HG02884 (cell line): ENCODE measurements around the gene BNIP3.
"Not testable (repeated sequence)": the region's sequence is repeated elsewhere in the genome, so short reads cannot be mapped to it uniquely, and the experiment has no call there.

Experiments used
- ATAC-seq: cut with Tn5 transposase; IDR thresholded peaks from one replicate; pipeline ENCODE4 v1.9.1; 2021; ENCODE audit warnings: mild to moderate bottlenecking, moderate library complexity; ENCODE audit not compliant: unreplicated experiment

The BNIP3 gene

DNA sequence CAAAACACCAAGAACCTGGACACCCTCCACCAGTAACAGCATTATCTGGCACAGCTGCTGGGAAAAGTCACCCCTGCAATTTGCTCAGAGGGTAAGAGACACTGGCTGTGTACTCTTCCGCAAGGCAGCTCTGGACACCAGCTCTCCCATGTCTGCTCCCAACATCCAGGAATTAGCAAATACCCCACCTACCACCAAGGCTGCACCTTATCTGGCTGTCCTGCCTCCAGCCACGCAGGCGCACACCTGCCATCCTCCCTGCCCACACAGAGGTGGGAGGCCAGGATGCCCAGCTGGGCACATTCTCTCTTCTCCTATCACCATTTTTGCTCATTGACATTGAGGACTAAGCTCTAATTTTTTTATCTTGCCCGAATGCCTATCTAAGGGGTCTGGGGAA lies 20.3 kb upstream of the BNIP3 start:
- no peak for ATAC-seq

DNA sequence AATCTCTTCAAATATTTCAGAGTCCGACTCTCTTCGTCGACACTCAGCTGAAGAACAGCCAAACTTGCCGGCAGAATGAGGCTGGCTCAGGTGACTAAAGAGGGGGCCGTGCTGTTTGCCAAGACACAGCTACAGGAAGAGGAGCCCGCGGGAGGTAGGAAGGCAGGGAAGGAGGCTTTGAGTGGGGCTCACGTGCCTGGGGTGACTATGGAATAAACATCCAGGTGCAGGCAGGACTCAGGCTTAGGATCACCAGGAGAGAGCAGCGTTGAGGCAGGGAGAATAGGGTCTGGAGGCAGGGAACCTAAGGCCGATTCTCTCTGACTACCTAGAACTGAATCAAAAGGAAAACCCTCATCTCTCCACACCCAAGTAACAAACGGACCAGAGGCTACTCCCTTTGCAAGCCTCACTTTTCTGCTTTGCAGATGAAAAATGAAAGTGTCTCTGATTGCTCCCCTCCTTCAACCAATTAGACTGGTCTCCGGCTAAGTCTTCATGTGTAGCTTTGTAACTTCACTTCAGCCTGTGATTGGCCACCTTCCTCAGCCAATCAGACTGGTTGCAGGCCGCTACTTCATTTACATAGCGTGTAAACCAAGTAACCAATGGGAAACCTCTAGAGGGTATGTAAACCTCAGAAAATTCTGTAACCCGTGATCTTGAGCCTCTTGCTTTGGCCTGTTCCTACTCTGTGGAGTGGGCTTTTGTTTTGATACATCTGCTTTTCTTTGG lies 19.7 kb upstream of the BNIP3 start:
- ATAC-seq, result no peak

DNA sequence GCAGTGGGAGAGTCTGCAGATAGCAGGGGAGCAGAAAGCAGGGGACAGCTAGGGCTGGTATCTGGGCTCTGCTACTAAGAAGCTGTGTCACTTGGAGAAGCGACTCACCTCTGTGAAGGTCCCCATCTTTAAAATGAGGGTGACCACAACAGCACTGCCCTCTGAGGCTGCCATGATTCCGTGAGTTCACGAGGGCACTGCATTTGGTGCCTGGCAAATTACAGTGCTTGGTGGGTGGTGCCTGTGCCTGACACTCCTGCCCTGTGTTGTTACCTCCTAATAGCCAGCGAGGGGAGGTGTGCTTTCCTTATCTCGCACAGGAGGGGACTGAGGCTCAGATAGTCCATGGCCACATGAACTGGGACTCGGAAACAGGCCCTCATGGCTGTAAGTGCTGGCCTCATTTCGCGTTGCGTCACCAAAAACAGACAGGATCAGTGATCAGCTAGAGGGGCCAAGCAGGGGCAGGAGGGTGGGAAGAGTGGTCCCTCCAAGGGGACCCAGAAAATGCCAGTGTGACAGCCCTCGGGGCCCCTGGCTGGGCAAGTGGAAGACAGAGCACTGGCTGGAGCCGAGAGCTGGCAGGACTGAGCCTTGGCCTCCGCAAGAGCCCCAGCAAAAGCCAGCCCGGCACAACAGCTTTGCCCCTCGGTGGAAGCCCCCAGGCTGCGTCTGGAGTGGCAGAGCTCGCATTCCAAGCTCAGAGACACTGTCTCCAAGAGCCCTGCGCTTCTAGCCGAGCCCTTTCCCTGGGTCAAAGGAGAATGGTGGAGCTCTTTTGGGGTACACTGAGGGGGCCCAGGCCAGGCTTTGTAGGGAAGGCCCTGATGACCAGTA lies 17.3 kb upstream of the BNIP3 start:
- ATAC-seq, result no peak

DNA sequence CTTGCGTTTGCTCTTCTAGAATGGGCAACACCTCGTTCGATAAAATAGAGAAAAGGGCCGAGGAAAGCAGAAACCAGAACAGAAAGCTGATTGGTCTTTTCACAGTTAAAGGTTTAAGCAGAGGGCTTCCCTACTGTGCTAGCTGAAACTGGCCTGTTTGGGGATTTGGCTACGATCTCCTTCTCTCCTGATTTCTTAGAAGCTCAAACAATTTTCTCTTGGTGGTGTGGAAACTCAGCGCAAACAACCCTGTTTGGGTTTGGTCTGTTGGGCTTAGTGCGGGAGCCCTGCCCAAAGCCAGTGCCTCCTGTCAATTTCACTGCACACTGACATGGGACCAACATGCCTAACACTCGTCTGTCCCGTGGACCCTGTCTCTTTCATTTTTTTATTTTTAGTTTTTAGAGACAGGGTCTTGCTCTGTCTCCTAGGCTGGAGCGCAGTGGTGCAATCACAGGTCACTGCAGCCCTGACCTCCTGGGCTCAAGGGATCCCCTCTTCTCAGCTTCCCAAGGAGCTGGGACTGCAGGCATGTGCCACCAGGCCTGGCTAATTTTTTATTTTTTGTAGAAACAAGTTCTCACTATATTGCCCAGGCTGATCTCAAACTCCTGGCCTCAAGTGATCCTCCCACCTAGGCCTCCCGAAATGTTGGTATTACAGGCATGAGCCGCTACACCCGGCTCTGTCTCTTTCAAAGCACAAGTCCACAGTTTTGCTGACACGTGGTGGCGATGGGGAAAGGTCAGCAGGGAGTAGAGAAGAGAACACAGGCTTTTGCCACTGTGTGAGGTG lies 16.5 kb upstream of the BNIP3 start:
- no peak for ATAC-seq

DNA sequence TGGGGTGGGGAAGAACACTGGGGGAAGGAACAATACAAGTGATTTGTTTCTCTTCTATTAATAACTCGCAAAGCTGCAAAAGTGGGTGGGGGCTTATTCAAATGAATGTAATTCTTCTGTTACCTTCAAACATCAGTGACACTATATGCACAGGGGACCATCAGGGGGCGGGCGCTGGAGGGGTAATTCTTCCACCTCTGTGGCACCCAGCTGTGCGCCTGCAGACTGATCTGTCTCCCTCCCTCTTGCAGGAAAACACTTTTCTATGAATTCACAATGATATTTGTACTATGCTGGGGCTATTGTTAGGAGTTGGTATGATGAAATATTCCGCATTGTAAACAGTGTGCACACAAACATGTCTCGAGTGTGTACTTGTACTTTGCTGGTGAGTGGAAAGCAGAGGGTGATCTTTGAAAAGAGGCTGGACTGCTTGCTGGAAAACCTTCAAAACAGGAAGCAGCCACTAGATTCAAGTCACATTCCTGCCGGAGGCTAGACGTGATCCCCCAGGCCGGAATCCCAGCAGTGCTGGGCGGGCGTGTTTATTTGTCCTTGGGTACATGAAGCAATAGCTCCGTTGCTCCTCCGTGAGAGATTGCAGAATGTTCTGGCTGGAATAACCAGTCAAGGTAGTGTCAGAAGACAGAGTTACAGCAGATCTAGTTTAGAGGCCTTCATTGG lies 15.8 kb upstream of the BNIP3 start:
- no peak for ATAC-seq

DNA sequence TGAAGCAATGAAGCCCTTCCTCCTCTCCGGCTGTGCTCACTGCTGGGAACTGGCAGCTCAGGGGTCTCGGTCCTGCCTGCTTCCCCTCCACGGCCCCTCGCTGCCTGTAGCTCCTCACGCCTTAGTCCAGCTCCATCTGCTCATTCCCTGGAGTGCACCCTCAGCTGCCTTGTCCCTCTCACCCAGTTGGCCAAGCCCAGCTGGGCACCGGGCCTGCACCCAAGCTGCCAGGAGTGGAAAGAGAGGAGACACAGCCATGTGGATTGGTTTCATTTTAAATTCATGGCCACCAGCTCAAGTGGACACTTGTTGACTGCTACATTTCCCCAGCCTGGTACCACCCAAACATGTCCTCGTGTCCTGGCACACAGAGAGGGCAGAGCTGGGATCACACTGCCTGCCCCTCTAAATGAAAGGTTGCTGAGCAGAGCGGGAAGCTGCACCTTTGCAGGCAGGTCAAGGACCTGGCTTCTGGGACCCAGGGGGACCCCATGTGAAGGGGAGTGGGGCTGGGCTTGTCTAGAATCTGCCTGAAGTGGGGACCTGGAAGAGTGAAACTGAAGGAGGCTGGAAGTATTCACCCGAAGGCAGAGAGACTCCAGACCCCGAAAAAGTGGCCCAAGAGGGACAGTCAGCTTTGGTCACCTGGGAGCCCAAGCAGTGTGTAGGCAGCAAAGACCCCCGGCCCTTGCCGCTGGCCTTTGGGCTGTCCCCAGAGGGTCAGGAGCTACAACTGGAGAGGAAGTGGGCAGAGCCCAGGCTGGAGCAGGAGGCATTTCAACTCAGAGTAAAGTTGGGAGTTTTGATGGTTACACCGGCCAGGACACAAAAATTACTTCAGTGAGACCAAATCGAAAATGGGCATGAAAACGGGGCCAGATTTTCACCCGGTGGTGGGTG lies 15.0 kb upstream of the BNIP3 start:
- no peak for ATAC-seq

DNA sequence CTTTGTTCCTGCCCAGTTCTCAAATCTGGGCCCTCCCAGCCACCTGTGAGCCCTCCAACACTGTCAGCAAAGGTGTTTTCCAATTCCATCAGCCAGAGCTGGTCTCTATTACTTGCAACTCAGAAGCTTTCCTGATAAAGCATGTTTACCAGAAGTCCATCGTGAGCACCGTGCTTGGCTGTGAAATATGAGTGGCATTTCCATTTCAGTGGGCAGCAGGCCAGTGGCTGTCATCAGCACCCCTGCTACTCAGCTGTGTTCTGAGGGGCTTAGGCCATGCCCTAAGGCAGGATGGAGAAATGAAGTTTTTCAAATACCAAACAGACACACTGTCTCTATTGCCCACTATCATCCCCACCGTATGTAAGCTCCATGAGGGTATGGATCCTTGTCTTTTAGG lies 12.7 kb upstream of the BNIP3 start:
- no peak for ATAC-seq

DNA sequence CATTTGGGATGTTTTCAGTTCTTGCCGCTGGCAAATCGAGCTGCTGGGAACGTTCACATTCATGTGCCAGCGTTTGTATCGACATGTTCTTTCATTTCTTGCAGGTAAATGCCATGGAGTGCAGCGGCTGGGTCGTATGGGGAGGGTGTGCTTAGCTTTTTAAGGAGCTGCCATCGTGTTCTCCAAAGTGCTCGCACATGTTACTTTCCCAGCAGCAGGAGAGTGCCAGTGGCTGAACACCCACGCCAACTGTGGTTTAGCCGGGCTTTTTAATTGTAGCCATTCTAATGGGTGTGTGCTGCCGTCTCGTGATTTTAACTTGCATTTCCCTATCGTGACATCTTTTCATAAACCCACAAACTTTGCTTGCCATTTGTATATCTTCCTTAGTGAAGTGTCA lies 11.6 kb upstream of the BNIP3 start:
- ATAC-seq, result no peak

DNA sequence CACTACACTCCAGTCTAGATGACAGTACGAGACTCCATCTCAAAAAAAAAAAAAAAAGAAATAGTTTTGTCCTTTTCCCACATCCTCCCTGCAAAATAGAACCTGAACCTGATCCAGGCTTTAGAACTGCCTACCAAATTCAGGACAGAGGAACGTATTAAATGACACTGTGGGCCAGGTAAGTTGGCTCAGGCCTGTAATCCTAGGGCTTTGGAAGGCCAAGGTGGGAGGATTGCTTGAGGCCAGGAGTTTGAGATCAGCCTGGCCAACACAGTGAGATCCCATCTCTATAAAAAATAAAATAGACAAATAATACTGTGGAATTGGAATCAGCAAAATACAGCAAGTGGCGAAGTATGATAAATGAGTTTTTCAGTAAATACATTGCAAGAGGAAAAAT lies 10.0 kb upstream of the BNIP3 start:
- ATAC-seq, result no peak

DNA sequence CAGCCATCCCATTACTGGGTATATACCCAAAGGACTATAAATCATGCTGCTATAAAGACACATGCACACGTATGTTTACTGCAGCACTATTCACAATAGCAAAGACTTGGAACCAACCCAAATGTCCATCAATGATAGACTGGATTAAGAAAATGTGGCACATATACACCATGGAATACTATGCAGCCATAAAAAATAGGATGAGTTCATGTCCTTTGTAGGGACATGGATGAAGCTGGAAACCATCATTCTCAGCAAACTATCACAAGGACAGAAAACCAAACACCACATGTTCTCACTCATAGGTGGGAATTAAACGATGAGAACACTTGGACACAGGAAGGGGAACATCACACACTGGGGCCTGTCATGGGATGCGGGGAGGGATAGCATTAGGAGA lies 6.1 kb upstream of the BNIP3 start:
- ATAC-seq, result not testable (repeated sequence)

DNA sequence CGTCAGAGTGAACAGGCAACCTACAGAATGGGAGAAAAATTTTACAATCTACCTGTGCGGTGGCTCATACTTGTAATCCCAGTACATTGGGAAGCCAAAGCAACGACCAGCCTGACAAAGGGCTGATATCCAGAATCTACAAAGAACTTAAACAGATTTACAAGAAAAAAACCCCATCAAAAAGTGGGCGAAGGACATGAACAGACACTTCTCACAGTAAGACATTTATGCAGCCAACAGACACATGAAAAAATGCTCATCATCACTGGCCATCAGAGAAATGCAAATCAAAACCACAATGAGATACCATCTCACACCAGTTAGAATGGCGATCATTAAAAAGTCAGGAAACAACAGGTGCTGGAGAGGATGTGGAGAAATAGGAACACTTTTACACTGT lies 5.6 kb upstream of the BNIP3 start:
- ATAC-seq, result not testable (repeated sequence)

DNA sequence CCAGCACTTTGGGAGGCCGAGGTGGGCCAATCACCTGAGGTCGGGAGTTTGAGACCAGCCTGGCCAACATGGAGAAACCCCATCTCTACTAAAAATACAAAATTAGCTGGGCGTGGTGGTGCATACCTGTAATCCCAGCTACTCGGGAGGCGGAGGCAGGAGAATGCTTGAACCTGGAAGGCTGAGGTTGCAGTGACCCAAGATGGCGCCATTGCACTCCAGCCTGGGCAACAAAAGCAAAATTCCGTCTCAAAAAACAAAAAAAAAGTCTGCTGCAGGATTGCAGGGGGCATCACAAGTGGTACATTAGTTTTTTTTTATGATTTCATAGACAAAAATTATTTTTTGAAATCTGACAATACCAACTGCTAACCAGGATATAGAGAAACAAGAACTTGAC lies 5.1 kb upstream of the BNIP3 start:
- ATAC-seq, result not testable (repeated sequence)

DNA sequence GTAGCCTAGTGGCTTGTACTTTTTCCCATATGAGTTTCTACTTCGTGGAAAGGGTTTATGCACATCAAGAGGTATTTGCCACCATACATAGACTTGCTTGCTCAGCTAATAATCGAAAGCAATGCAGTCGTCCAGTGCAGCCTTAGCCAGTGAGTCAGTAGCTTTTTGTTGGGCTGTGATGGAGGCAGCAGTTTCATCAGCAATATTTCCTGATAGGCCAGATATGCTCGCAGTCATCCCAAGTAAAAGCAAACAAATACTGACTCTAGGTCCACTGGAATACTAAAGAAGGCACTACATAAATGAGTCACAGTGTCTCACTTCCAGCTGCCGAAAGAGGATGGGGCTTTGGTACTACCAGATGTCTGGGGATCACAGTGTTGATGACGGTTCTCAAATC lies 2.1 kb upstream of the BNIP3 start:
- ATAC-seq, result no peak

DNA sequence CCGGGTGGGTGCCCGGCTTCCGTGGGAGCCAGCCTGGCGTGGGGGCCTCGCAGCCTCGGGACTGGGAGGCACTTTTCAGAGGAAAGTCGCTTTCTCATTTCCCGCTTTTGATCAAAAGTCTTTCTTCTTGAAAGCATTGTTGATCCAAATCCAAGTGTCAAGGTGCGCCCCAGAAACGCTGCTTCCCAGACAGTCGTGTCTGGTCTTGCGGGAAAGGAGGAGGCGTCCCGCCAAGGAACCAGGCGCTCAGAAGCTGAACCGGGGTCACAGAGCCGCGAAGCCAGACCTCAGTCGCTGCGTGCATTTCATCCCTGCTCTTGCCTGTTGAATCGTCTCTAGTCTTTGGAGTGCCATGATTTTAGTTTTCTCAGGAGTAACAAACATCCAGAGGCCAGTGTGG lies 1.1 kb upstream of the BNIP3 start:
- ATAC-seq, result no peak

DNA sequence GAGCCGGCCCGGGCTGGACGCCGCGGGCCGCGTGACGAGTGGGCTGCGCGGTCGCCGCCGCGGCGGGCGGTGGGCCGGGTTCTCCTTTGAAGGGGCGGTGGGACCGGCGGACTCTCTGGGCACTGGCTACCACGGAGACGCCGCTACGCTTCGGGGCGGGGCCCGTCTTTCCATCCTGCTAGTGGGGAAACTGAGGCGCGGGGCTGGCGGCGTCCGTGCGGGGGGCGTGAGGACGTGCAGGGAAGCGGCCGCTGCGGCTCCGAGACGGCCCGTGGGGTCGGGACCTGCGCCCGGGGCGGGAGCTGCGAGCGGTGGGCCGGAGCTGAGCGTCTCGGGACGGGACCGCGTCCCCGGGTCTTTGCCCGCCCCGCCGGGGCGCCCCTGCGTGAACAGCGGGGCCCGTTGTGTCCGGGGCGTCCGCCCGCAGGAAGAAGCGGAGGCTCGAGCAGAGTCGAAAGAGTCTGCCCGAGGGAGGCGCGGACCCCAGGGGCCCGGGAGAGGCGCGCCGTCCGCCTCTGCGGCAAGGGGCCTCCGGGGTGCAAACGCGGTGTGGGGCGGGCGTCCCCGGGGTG lies 548 bp upstream of the BNIP3 start:
- ATAC-seq, result peak; percentile 21

DNA sequence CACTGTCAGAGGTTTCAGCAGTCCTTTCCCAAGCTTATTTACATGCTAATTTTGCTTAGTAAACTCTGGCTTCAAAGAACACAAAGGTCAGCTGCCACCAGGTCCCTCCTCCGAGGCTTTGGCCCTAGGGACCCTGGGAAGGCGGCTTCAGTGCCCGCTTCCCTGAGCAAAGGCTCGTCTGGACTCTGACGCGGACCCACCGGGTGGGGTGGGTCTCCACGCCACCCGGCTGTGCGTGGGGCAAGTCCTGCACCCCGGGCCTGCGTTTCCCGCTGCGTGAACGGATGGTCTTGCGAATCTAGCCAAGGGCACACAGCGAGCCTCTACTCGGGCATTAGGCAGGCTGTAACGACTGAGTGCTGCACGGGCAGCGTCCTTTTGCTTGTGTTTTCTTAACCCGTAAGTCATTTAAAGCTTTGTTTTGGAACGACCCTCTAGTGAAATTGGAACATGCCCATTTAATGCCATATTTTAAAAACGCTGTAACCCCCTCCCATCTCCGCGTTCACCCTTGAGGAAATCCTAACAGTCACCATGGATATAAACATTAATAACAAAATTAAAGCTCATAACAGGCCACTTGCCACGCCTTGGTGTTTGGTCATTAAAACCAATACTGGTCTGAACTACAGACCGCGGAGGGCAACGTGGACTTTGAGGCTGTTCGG lies 828 bp downstream of the BNIP3 start:
- ATAC-seq, result no peak

DNA sequence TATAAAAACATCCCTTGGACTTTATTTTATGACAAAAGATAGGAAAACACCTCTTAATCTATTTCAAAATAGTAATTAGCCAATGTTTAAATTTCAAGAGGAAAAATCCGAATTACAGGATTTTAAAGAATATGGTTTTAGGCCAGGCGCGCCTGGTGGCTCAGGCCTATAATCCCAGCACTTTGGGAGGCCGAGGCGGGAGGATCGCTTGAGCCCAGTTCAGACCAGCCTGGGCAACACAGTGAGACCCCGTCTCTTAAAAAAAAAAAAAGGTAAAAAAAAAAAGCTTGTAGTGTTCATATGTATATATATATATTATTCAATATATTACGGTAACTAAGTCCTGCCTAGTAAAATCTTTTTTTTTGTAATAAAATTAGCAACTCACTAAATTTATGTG lies 1.4 kb downstream of the BNIP3 start:
- no peak for ATAC-seq

DNA sequence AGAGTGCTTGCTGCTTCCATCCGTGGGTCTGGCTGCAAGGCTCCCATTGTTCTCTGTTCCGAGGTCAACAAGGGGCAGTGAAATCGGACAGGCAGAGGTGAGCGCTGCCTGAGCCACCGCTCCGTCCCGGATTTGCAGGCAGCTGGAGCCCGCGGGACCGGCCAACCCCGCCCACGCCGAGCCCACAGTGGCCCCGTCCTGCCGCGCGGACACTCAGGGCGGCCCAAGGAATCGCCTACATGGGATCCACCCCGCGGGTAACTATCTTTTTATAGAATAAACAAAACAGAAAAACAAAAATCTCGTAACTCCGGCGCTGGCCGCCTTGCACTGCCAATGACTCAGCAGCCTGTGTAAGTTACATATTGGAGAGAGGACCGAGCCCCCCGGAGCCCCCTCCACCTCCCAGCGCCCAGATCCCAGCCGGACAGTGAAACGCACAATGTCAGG lies 1.9 kb downstream of the BNIP3 start:
- ATAC-seq, result no peak

DNA sequence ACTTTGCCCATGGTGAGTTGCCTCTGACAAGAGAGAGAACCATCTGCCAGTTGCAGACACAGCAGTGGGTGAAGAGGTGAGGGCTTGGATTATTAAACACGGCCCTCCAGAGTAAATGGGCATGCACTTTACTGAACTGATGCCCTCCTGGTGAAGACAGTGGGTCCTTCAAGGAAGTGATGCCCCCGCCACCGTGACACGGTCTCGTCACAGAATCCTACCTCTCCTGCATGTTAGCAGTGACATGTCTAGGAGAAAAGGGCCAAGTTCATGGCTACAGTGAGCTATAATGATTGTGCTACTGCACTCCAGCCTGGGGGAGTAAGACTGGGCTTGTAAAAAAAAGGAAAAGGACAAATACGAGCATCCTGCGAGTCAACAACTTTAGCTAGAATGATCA lies 2.4 kb downstream of the BNIP3 start:
- ATAC-seq, result no peak
